ENCODE data around the gene MCRS1.
"Not testable (repeated sequence)": the region's sequence is repeated elsewhere in the genome, so short reads cannot be mapped to it uniquely, and the experiment has no call there.

Gene MCRS1

DNA sequence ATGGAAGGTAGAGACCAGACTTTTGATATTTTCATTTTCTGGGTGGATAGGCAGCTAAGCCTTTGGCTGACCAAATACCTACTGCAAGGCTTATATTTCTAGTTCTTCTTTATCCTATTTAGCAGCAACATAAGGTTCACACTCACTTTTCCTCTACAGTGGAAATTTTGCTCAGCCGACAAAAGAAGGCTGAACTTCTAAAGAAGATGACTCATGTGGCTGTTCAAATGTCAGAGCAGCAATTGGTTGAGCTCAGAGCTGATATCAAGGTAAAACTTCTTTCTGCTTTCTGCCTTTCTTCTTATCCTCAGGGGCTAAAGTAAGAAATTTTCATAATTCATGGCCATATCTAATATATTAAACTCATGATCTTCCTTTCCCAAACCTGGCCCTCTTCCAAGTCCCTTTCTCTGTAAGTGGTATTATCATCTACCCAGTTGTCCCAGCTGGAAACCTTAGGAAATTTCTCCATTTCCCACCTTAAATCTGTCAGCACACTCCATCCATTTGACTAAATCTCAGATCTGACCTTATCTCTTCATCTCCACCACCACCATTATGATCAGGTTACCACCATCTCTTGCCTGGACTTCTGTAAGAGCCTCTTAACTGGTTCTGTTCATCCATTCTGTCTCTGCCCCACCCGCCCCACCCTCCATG, 48.9 kb downstream of the MCRS1 start:
- DNase-seq (ENCODE audit: low spot score) = peak; percentile 68

DNA sequence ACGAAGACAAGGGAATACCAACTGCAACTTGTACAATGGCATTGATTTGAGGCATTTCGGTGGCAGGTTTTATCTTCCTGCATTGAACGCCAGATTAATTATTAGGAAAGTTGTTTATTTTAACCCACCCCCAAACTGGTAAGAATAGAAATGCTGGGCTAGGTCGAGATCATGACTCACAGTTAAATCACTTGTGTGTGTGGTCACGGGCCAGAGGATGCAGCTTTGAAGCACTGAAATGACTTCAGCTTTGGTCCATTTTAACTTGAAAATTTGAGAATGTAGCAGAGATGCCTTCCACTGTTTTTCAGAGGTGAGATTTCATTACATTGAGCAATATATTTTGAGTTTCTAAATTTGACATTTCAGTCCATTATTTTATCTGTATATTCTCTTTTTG, 52.7 kb downstream of the MCRS1 start:
- DNase-seq (ENCODE audit: low spot score) = peak; percentile 51

DNA sequence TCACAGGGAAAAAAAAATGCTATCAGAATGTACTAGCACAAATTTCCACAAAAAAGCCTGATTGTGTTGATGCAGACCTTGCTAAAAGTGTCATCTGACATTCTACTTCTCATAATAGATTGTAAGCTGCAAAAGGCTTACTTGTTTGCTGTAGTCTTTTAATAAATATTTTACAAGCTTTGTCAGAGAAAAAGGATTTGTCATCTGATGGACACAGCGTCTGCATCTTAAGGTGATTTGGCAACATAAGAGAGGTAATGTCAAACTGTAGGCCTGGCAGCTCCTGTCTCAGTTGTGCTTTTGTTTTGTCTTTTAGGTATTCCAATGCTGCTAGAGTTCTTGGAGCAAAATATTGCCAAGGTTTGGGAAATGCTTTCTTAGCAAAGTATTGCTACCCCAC, 55.4 kb downstream of the MCRS1 start:
- DNase-seq (ENCODE audit: low spot score) = no peak

DNA sequence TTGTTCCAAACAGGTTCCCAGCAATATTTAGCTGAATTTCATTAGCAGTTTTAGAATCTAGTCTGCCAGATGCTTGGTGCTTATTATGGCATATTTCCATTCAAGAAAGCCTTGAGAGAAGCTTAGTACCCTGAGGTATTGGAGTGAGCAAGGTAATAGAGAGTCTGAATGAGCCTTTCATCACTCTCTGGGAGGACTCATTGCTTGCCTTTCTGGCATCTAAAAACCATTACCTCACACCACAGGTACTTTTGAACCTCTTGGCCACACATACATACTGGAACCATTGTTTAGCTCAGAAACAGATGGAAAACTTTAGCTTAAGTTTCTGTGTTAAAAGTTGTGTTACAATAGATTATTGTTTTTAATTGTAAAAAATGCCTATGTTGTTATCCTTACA, 56.5 kb downstream of the MCRS1 start:
- no peak for DNase-seq (ENCODE audit: low spot score)

DNA sequence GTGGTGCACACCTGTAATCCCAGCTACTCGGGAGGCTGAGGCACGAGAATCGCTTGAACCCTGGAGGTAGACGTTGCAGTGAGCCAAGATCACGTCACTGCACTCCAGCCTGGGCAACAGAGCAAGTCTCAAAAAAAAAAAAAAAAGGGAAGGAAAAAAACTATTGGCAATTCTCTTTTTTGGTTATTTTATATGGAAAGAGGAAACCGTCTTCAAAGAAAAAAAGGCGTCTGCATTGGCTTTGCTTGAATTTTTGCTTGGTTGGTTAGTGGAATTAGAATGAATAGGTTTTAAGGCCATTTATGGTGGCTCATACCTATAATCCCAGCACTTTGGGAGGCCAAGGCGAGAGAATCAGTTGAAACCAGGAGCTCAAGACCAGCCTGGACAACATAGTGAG, 58.3 kb downstream of the MCRS1 start:
- DNase-seq (ENCODE audit: low spot score) = not testable (repeated sequence)

Measured in COLO829 (cell line).